Motor neuron (in vitro differentiated cells): Measurements from ENCODE around the gene PHRF1. TPM values are rescaled to one million over a fixed set of nuclear protein-coding genes. Genes with fewer than 3 reads are reported as not detected.

ENCODE experiments used
- ATAC-seq, 8 experiments: fragments of 200-7000 bp; cut with Tn5 transposase; replicated peaks in 6 of 8; 2 replicates each; pipeline ENCODE4 v1.8.0; 2021; ENCODE audit warnings: mild to moderate bottlenecking in 8 of 8, moderate library complexity in 8 of 8
- H3K27ac ChIP-seq, 2 donors: fragments of 250-450 bp; sonication (Bioruptor Pico); 2 replicates each; pipeline ENCODE4 v1.9.0; 2021; ENCODE audit warnings: antibody characterized with exemption in 2 of 2, mild to moderate bottlenecking in 2 of 2, moderate library complexity in 1 of 2
- H3K4me1 ChIP-seq, 2 donors: fragments of 250-450 bp; sonication (Bioruptor Pico); replicated peaks in 1 of 2; 2 replicates each; pipeline ENCODE4 v1.6.1; 2021; ENCODE audit warnings: antibody characterized with exemption in 2 of 2, mild to moderate bottlenecking in 2 of 2, moderate library complexity in 1 of 2
- H3K4me3 ChIP-seq, 5 donors: fragments of 250-450 bp; sonication (Bioruptor Pico); 2 replicates each; pipeline ENCODE4 v1.9.0; 2021; ENCODE audit warnings: antibody characterized with exemption in 5 of 5, mild to moderate bottlenecking in 5 of 5, moderate library complexity in 4 of 5
- WGBS, 10 experiments: fragments of 450-650 bp; shearing (Covaris generic); methylation state at CpG; one replicate each; pipeline ENCODE4 v1.0.0; 2022; 5-methylcytosine and 5-hydroxymethylcytosine counted together
- in situ Hi-C, 9 experiments: fragments of 400-800 bp; cut with MboI; loops; one replicate each; pipeline ENCODE4 v1.15.0; 2021; ENCODE audit warnings: low sequenced_read_pairs in 9 of 9, low pct_unique_long_range_greater_than_20kb in 2 of 9; ENCODE audit not compliant: unreplicated experiment in 9 of 9
- total RNA-seq, 8 experiments: library from RNA; unstranded; fragments of 300-600 nt; gene quantifications; 2 replicates each; pipeline versions ENCODE4 v1.2.3 to v1.2.4, GENCODE V29; 2022

The PHRF1 gene
- total RNA-seq, 8 experiments from 2014 or later = 11.9 to 32.0 (median 16.0) TPM

GRCh38 chr11:605286-606129 is 29.2 kb downstream of the PHRF1 start:
- no peak overlapping the region for H3K27ac ChIP-seq
- no peak overlapping the region for H3K4me3 ChIP-seq
- H3K4me1 ChIP-seq = no peaks in the 10 kb centered on the region
- 92 to 100% (median 100%) methylated on average over 2 to 6 of the region's 33 CpGs; no CpG with 5 or more reads in 5 of the 10 experiments for WGBS, 10 experiments
- ATAC-seq = no peak
- in situ Hi-C loops = no loop called here

GRCh38 chr11:606245-606644 is 30.0 kb downstream of the PHRF1 start:
- peak in 4 of 8 experiments; percentile 9 to 70 (median 66) for ATAC-seq
- Histone ChIP-seq H3K4me3 (no peak overlapping the region), H3K27ac (no peak overlapping the region), H3K4me1 (no peaks in the 10 kb centered on the region)
- WGBS, 10 experiments = 100% methylated on average over 3 of the region's 19 CpGs; no CpG with 5 or more reads in 9 of the 10 experiments
- in situ Hi-C loops = no loop called here

- 88 to 100% (median 96%) methylated on average over 1 to 4 of the region's 35 CpGs; no CpG with 5 or more reads in 5 of the 10 experiments for WGBS, 10 experiments
- in situ Hi-C loops = no loop called here
- Histone ChIP-seq H3K27ac (no peak overlapping the region), H3K4me1 (no peaks in the 10 kb centered on the region), H3K4me3 (no peak overlapping the region)
- peak in 2 of 8 experiments; percentile 15 to 23 for ATAC-seq
Observed at GRCh38 chr11:607020-607780, 30.9 kb downstream of the PHRF1 start.

DNA sequence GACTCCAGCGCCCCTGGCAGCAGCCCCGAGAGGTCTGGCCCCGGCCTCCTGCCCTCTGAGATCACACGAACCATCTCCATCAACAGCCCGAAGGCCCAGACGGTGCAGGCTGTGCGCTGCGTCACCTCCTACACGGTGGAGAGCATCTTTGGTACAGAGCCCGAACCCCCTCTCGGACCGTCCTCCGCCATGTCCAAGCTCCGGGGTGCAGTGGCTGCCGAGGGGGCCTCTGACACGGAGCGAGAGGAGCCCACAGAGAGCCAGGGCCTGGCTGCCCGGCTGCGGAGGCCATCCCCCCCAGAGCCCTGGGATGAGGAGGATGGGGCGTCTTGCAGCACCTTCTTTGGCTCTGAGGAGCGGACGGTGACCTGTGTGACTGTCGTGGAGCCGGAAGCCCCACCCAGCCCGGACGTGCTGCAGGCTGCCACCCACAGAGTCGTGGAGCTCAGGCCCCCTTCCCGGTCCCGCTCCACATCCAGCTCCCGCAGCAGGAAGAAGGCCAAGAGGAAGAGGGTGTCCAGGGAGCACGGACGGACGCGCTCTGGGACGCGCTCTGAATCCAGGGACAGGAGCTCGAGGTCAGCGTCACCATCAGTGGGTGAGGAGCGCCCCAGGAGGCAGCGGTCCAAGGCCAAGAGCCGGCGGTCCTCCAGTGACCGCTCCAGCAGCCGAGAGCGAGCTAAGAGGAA is 31.8 kb downstream of the PHRF1 start:
- in situ Hi-C loops = no loop called here
- Histone ChIP-seq H3K4me3 (no peak overlapping the region), H3K27ac (no peak overlapping the region), H3K4me1 (no peaks in the 10 kb centered on the region)
- 87 to 100% (median 92%) methylated on average over 1 to 19 of the region's 45 CpGs; no CpG with 5 or more reads in 6 of the 10 experiments for WGBS, 10 experiments
- ATAC-seq = peak in 3 of 8 experiments; percentile 7 to 12 (median 8)

- Histone ChIP-seq H3K4me1 (no peaks in the 10 kb centered on the region), H3K27ac (no peak overlapping the region), H3K4me3 (no peak overlapping the region)
- no peak for ATAC-seq
- in situ Hi-C loops = no loop called here
- WGBS, 10 experiments = 85 to 89% (median 87%) methylated on average over 3 to 4 of the region's 28 CpGs; no CpG with 5 or more reads in 7 of the 10 experiments
Observed at GRCh38 chr11:608791-609251, 32.6 kb downstream of the PHRF1 start.

DNA sequence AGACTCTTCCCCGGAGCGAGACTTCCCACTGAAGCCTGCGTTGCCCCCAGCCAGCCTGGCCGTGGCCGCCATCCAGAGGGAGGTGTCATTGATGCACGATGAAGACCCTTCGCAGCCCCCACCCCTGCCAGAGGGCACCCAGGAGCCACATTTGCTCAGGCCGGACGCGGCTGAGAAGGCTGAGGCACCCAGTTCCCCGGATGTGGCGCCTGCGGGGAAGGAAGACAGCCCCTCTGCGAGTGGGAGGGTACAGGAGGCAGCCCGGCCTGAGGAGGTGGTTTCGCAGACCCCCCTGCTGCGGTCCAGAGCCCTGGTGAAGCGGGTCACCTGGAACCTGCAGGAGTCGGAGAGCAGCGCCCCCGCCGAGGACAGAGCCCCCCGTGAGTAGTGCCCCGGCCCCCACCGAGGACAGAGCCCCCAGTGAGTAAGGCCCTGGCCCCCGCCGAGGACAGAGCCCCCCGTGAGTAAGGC is 33.1 kb downstream of the PHRF1 start:
- no peak overlapping the region for H3K27ac ChIP-seq
- WGBS, 10 experiments = 75 to 100% (median 93%) methylated on average over 2 to 3 of the region's 28 CpGs; no CpG with 5 or more reads in 7 of the 10 experiments
- in situ Hi-C loops = no loop called here
- H3K4me3 ChIP-seq = no peak overlapping the region
- H3K4me1 ChIP-seq = no peaks in the 10 kb centered on the region
- ATAC-seq = no peak

GRCh38 chr11:610146-610801 is 34.0 kb downstream of the PHRF1 start:
- in situ Hi-C loops = no loop called here
- 80 to 100% (median 98%) methylated on average over 1 to 7 of the region's 18 CpGs; no CpG with 5 or more reads in 6 of the 10 experiments for WGBS, 10 experiments

GRCh38 chr11:611001-611996 is 35.0 kb downstream of the PHRF1 start:
- WGBS, 10 experiments = 80 to 100% (median 95%) methylated on average over 2 to 8 of the region's 49 CpGs; no CpG with 5 or more reads in 3 of the 10 experiments
- in situ Hi-C loops = no loop called here
- peaks cover 6 to 8% of the 10 kb centered on the region in 2 donors for H3K4me1 ChIP-seq
- no peak overlapping the region for H3K27ac ChIP-seq
- no peak for ATAC-seq
- no peak overlapping the region for H3K4me3 ChIP-seq

More at GRCh38 chr11:610146-610801, 34.0 kb downstream of the PHRF1 start:
- no peak overlapping the region for H3K27ac ChIP-seq
- peaks cover 2 to 4% of the 10 kb centered on the region in 2 donors for H3K4me1 ChIP-seq
- ATAC-seq = no peak
- no peak overlapping the region for H3K4me3 ChIP-seq

GRCh38 chr11:612201-612960 is 36.1 kb downstream of the PHRF1 start:
- peak in 1 of 8 experiments; percentile 1 for ATAC-seq
- in situ Hi-C loops = no loop called here
- H3K4me3 ChIP-seq = no peak overlapping the region
- H3K4me1 ChIP-seq = peaks cover 7 to 11% of the 10 kb centered on the region in 2 donors
- WGBS, 10 experiments = 31 to 100% (median 58%) methylated on average over 2 to 4 of the region's 27 CpGs; no CpG with 5 or more reads in 4 of the 10 experiments
- no peak overlapping the region for H3K27ac ChIP-seq

DNA sequence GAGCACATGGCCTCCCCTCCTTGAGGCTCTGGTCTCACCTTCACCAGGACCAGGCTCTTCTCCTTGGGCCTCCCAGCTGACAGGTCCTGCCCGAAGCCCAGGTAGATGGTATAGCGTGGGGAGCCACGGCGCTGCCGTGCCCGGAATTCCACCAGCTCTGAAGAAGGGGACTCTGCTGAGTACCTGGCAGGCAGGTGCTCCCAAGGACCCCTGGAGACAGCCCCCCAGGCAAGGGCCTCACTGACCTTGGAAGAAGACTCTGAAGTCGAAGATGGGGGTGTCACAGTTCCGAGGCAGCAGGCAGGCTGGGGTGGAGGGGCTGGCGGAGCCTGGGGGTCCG is 36.7 kb downstream of the PHRF1 start:
- no peak overlapping the region for H3K4me3 ChIP-seq
- WGBS, 10 experiments = no CpG with 5 or more reads among the region's 10 CpGs
- H3K27ac ChIP-seq = no peak overlapping the region
- in situ Hi-C loops = no loop called here
- ATAC-seq = no peak
- H3K4me1 ChIP-seq = peaks cover 7 to 11% of the 10 kb centered on the region in 2 donors
